Measurements from ENCODE around the gene KRTAP4-16.

- no peak for TF ChIP-seq CTCF (IDR thresholded peaks at IDR 0.05; ENCODE audit: insufficient read depth, low read depth, low read length)
- no peak for TF ChIP-seq EZH2 (IDR thresholded peaks at IDR 0.05; ENCODE audit: insufficient read depth, low read length)
Observed at GRCh38 chr17:41052566-41052965, 49.4 kb downstream of the KRTAP4-16 start.
